Hematopoietic multipotent progenitor cell treated with erythropoietin and hydrocortisone succinate and interleukin-3 and kit ligand, for 17 days (in vitro differentiated cells): ENCODE data around the gene CPLX1.
"Not testable (repeated sequence)": the region's sequence is repeated elsewhere in the genome, so short reads cannot be mapped to it uniquely, and the experiment has no call there.

Source experiments
- DNase-seq: peaks from one replicate; pipeline ENCODE4 v3.0.0-alpha.2; 2015; ENCODE audit warnings: low spot score

CPLX1 gene

GRCh38 chr4:819401-820229, 6.3 kb downstream of the CPLX1 start:
- DNase-seq, result no peak

- no peak for DNase-seq
Observed at GRCh38 chr4:818106-818921, 7.6 kb downstream of the CPLX1 start.

GRCh38 chr4:815464-816146, 10.3 kb downstream of the CPLX1 start:
- no peak for DNase-seq

GRCh38 chr4:814312-814850, 11.5 kb downstream of the CPLX1 start:
- no peak for DNase-seq

- DNase-seq, result no peak
Observed at GRCh38 chr4:813900-814299, 12.0 kb downstream of the CPLX1 start.

GRCh38 chr4:808860-809570, 16.9 kb downstream of the CPLX1 start:
- DNase-seq, result no peak

- DNase-seq, result no peak
Observed at GRCh38 chr4:807792-808191, 18.1 kb downstream of the CPLX1 start.

- DNase-seq, result not testable (repeated sequence)
Observed at GRCh38 chr4:806979-807378, 18.9 kb downstream of the CPLX1 start.

GRCh38 chr4:804804-805203, 21.1 kb downstream of the CPLX1 start:
- no peak for DNase-seq

GRCh38 chr4:803884-804283, 22.0 kb downstream of the CPLX1 start:
- no peak for DNase-seq

GRCh38 chr4:801436-802124, 24.3 kb downstream of the CPLX1 start:
- DNase-seq, result no peak

- DNase-seq, result no peak
Observed at GRCh38 chr4:797066-797465, 28.9 kb downstream of the CPLX1 start.

- DNase-seq, result no peak
Observed at GRCh38 chr4:796206-796605, 29.7 kb downstream of the CPLX1 start.

GRCh38 chr4:795726-796119, 30.2 kb downstream of the CPLX1 start:
- DNase-seq, result no peak

- DNase-seq, result no peak
Observed at GRCh38 chr4:794900-795725, 30.8 kb downstream of the CPLX1 start.

GRCh38 chr4:793941-794621, 31.8 kb downstream of the CPLX1 start:
- DNase-seq, result no peak

GRCh38 chr4:793093-793861, 32.7 kb downstream of the CPLX1 start:
- no peak for DNase-seq

GRCh38 chr4:792626-793092, 33.3 kb downstream of the CPLX1 start:
- DNase-seq, result no peak
